GM12878 (cell line): Measurements from ENCODE around the gene RNFT2. TPM values are rescaled to one million over a fixed set of nuclear protein-coding genes. Genes with fewer than 3 reads are reported as not detected.

Experiments used
- ATAC-seq: fragments of 200-7000 bp; cut with Tn5 transposase; 3 replicates; pipeline ENCODE4 v1.9.1; 2020; ENCODE audit warnings: mild to moderate bottlenecking, moderate library complexity
- BruUV-seq: library from RNA; stranded (reverse); fragments of 400-500 nt; replicated peaks from 2 replicates; lab custom pipeline; 2021; lab: Mats Ljungman, UMichigan
- CTCF ChIA-PET: fragments of 300-600 bp; sonication (Branson Sonifier 250); formaldehyde crosslinking; extraction: SDS; loops from one replicate; lab custom pipeline; 2021; ENCODE audit warnings: inconsistent platforms; lab: Yijun Ruan, JAX
- POLR2A ChIA-PET: fragments of 350-600 bp; formaldehyde crosslinking; extraction: SDS; loops from one replicate; lab custom pipeline; 2021; ENCODE audit warnings: inconsistent platforms; lab: Charles Lee
- RAD21 ChIA-PET: fragments of 300-600 bp; sonication (Branson Sonifier 250); formaldehyde crosslinking; loops from one replicate; lab custom pipeline; 2023; ENCODE audit warnings: antibody characterized with exemption; ENCODE audit not compliant: unreplicated experiment; lab: Charles Lee
- SMC1A ChIA-PET: fragments of 300-600 bp; sonication (Branson Sonifier 250); formaldehyde crosslinking; loops from one replicate; lab custom pipeline; 2023; ENCODE audit not compliant: unreplicated experiment, uncharacterized antibody; lab: Charles Lee
- DNase-seq: peaks from one replicate; pipeline ENCODE4 v3.0.0-alpha.2; 2011; ENCODE audit warnings: low read depth, low spot score
- FAIRE-seq: peaks from 3 replicates; lab custom pipeline; 2011; peaks lifted over from hg19 to GRCh38; lab: Jason Lieb, UNC
- H2AFZ ChIP-seq: 2 replicates; pipeline ENCODE4 v1.6.0; 2011; ENCODE audit warnings: low read depth, low read length, control low read depth; ENCODE audit not compliant: control insufficient read depth
- H3K27ac ChIP-seq: 2 replicates; pipeline ENCODE4 v1.5.1; 2011; ENCODE audit warnings: control low read depth; ENCODE audit not compliant: control insufficient read depth, insufficient read depth
- H3K27me3 ChIP-seq, 2 experiments: replicated peaks in 1 of 2; 2 replicates each; pipeline versions ENCODE4 v1.6.0 to v1.6.1; 2011; ENCODE audit warnings: low read length in 1 of 2; ENCODE audit not compliant: control insufficient read depth in 2 of 2, insufficient read depth in 2 of 2
- H3K36me3 ChIP-seq, 2 experiments: 2 replicates each; pipeline ENCODE4 v1.5.1; 2011; ENCODE audit warnings: low read length in 1 of 2; ENCODE audit not compliant: control insufficient read depth in 2 of 2, insufficient read depth in 2 of 2
- H3K4me1 ChIP-seq: 2 replicates; pipeline ENCODE4 v1.6.1; 2011; ENCODE audit warnings: mild to moderate bottlenecking, low read length, moderate library complexity, mixed read lengths; ENCODE audit not compliant: control insufficient read depth, insufficient read depth
- H3K4me2 ChIP-seq: 2 replicates; pipeline ENCODE4 v1.6.0; 2011; ENCODE audit warnings: control low read depth; ENCODE audit not compliant: control insufficient read depth, insufficient read depth
- H3K4me3 ChIP-seq: fragments of 200-600 bp; sonication (generic); 2 replicates; pipeline ENCODE4 v1.5.1; 2016
- H3K79me2 ChIP-seq: 2 replicates; pipeline ENCODE4 v1.6.0; 2011; ENCODE audit warnings: low read length; ENCODE audit not compliant: control insufficient read depth, insufficient read depth
- H3K9ac ChIP-seq: 2 replicates; pipeline ENCODE4 v1.8.0; 2011; ENCODE audit warnings: low read length, control low read depth, mixed read lengths; ENCODE audit not compliant: control insufficient read depth, insufficient read depth
- H3K9me3 ChIP-seq: replicated peaks from 3 replicates; pipeline ENCODE4 v1.5.1; 2011; ENCODE audit warnings: mild to moderate bottlenecking, low read length; ENCODE audit not compliant: control insufficient read depth, insufficient read depth
- H4K20me1 ChIP-seq: 2 replicates; pipeline ENCODE4 v1.6.0; 2011; ENCODE audit not compliant: control insufficient read depth, insufficient read depth
- BACH1 ChIP-seq: fragments of 450-650 bp; IDR thresholded peaks from 2 replicates; pipeline ENCODE4 v1.6.1; 2017; ENCODE audit warnings: mild to moderate bottlenecking, borderline replicate concordance
- BCL11A ChIP-seq: IDR thresholded peaks from 2 replicates; pipeline ENCODE4 v1.6.1; 2011; ENCODE audit warnings: low read depth, low read length
- DPF2 ChIP-seq: fragments of 450-650 bp; IDR thresholded peaks from 2 replicates; pipeline ENCODE4 v1.6.1; 2017; ENCODE audit warnings: mild to moderate bottlenecking
- HCFC1 ChIP-seq: fragments of 150-350 bp; IDR thresholded peaks from 2 replicates; pipeline ENCODE4 v1.6.1; 2014; ENCODE audit warnings: low read length
- HDAC2 ChIP-seq: fragments of 200-600 bp; sonication (generic); IDR thresholded peaks from 2 replicates; pipeline ENCODE4 v1.6.1; 2017
- IRF4 ChIP-seq: IDR thresholded peaks from 2 replicates; pipeline ENCODE4 v1.6.1; 2011; ENCODE audit warnings: low read depth, low read length
- NKRF ChIP-seq: fragments of 450-650 bp; conservative IDR thresholded peaks from 2 replicates; pipeline ENCODE4 v1.6.1; 2017; ENCODE audit warnings: mild to moderate bottlenecking, moderate library complexity
- RELB ChIP-seq: fragments of 450-650 bp; IDR thresholded peaks from 2 replicates; pipeline ENCODE4 v1.6.1; 2017; ENCODE audit warnings: low read depth, mild to moderate bottlenecking, moderate library complexity
- STAT1 ChIP-seq: fragments of 450-650 bp; conservative IDR thresholded peaks from 2 replicates; pipeline ENCODE4 v1.6.1; 2014; ENCODE audit warnings: antibody characterized with exemption, mild to moderate bottlenecking
- SUPT20H ChIP-seq: IDR thresholded peaks from 2 replicates; pipeline ENCODE4 v1.6.1; 2011; ENCODE audit warnings: low read depth, mild to moderate bottlenecking, low read length, moderate library complexity, borderline replicate concordance; ENCODE audit not compliant: control insufficient read depth
- TCF12 ChIP-seq: IDR thresholded peaks from 2 replicates; pipeline ENCODE4 v1.6.1; 2011; ENCODE audit warnings: low read depth, mild to moderate bottlenecking, low read length
- YBX1 ChIP-seq: fragments of 450-650 bp; IDR thresholded peaks from 2 replicates; pipeline ENCODE4 v1.6.1; 2016; ENCODE audit warnings: antibody characterized with exemption
- ZNF217 ChIP-seq: fragments of 450-650 bp; IDR thresholded peaks from 2 replicates; pipeline ENCODE4 v1.6.1; 2017; ENCODE audit warnings: antibody characterized with exemption, mild to moderate bottlenecking
- WGBS: methylation state at CpG from one replicate; pipeline ENCODE4 v1.1.6; 2016; ENCODE audit warnings: low lambda C conversion rate; ENCODE audit not compliant: insufficient replicate concordance, insufficient coverage; ENCODE audit errors: missing lambda C conversion rate; 5-methylcytosine and 5-hydroxymethylcytosine counted together
- in situ Hi-C: fragments of 300-500 bp; cut with MboI; formaldehyde crosslinking; loops from 9 replicates; pipeline ENCODE4 v1.14.3; 2018; ENCODE audit warnings: mixed read lengths
- intact Hi-C: fragments of 100-400 bp; cut with micrococcal nuclease; formaldehyde crosslinking; loops from one replicate; pipeline ENCODE4 v1.14.2; 2022; ENCODE audit not compliant: unreplicated experiment
- polyA plus RNA-seq, 11 experiments: library from polyadenylated mRNA; depleted of rRNA in 4 of 11; unstranded in 6 of 11; stranded (reverse) in 5 of 11; fragments of >200 nt; fragmentation: Nextera tagmentation in 4 of 11; fragmentation: Illumina TruSeq in 1 of 11; extraction: Ambion mirVana in 4 of 11; extraction: Trizol in 1 of 11; gene quantifications; 1 replicate in 1 of 11; 2 replicates in 10 of 11; pipeline versions ENCODE4 v1.2.1 to v1.2.3, GENCODE V29; 2011 to 2016; ENCODE audit warnings: inconsistent platforms in 2 of 11, missing spikeins in 2 of 11, low read depth in 1 of 11
- total RNA-seq, 4 experiments: library from RNA; depleted of rRNA in 3 of 4; stranded (reverse); fragments of >200 nt in 3 of 4; fragmentation: Illumina TruSeq in 1 of 4; extraction: Trizol in 1 of 4; gene quantifications; 2 replicates each; pipeline versions ENCODE4 v1.2.1 to v1.2.3, GENCODE V29; 2013 to 2021
- TF ChIP-seq, protein P1 (sequence below), 3 experiments: IDR thresholded peaks in 2 of 3; conservative IDR thresholded peaks in 1 of 3; 2 replicates each; pipeline ENCODE4 v1.5.1; 2011; ENCODE audit warnings: low read depth in 3 of 3, low read length in 3 of 3, mild to moderate bottlenecking in 3 of 3, control low read depth in 2 of 3, moderate library complexity in 2 of 3, inconsistent platforms in 1 of 3, mixed read lengths in 1 of 3; ENCODE audit not compliant: control insufficient read depth in 2 of 3, insufficient read depth in 1 of 3; ENCODE audit errors: extremely low read depth in 1 of 3

Gene RNFT2
- total and polyA plus RNA-seq, 10 of the 15 experiments (the other 5 are each of a cell fraction or from before 2014, with no cell fraction given) = 2.5 to 17.3 (median 9.7) TPM

- ATAC-seq = no peak
- Histone ChIP-seq H3K4me2 (no peak overlapping the region), H3K27me3 (no peaks in the 10 kb centered on the region), H3K9ac (no peak overlapping the region), H3K27ac (no peak overlapping the region), H3K4me3 (no peak overlapping the region), H3K36me3 (peaks cover 4 to 9% of the 10 kb centered on the region in 2 experiments; a peak in 3 of 4 replicates), H4K20me1 (no peaks in the 10 kb centered on the region), H3K4me1 (no peaks in the 10 kb centered on the region), H3K9me3 (no peaks in the 10 kb centered on the region), H3K79me2 (no peaks in the 10 kb centered on the region), H2AFZ (no peak overlapping the region)
- BruUV-seq = no TSS peak
- TF ChIP-seq BACH1 = no peak
- TF ChIP-seq, protein P1, sequence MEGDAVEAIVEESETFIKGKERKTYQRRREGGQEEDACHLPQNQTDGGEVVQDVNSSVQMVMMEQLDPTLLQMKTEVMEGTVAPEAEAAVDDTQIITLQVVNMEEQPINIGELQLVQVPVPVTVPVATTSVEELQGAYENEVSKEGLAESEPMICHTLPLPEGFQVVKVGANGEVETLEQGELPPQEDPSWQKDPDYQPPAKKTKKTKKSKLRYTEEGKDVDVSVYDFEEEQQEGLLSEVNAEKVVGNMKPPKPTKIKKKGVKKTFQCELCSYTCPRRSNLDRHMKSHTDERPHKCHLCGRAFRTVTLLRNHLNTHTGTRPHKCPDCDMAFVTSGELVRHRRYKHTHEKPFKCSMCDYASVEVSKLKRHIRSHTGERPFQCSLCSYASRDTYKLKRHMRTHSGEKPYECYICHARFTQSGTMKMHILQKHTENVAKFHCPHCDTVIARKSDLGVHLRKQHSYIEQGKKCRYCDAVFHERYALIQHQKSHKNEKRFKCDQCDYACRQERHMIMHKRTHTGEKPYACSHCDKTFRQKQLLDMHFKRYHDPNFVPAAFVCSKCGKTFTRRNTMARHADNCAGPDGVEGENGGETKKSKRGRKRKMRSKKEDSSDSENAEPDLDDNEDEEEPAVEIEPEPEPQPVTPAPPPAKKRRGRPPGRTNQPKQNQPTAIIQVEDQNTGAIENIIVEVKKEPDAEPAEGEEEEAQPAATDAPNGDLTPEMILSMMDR (IDR thresholded peaks at IDR 0.05 in 2 of 3, conservative IDR thresholded peaks at IDR 0.05 in 1 of 3; ENCODE audit: control insufficient read depth in 2 of 3, extremely low read depth in 1 of 3, insufficient read depth in 1 of 3, low read depth in 3 of 3, low read length in 3 of 3) = no peak
- TF ChIP-seq ZNF217 = no peak
- ChIA-PET POLR2A (no interaction called here), SMC1A (no interaction called here), RAD21 (no interaction called here), CTCF (no interaction called here)
- intact Hi-C loops (no loop called here), in situ Hi-C loops (no loop called here)
- 81% methylated on average over 2 of the region's 2 CpGs for WGBS
- no peak for DNase-seq
- no peak for FAIRE-seq
Observed at GRCh38 chr12:116779597-116779996, 41.5 kb downstream of the RNFT2 start.

DNA sequence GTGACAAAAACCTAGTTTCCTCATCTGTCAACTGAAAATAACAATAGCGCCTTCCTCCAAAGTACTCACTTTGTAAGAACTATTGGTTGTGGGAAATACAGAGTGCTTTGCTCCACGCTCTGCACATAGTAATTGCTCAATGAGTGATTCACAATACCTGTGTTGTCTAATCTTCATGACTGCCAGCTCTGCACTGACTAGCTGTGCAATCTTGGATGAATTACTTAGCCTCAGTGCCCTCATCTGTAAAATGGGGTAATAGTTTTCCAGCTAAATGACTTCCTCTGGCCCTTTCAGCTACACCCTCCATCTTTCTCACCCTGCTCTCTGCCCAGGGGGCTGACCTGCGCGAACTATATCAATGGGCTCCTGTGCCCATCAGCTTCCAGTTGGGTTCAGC lies 42.8 kb downstream of the RNFT2 start:
- H3K4me3 ChIP-seq = no peak overlapping the region
- POLR2A ChIA-PET = no interaction called here
- RAD21 ChIA-PET = no interaction called here
- CTCF ChIA-PET = interaction anchor here (0.7 kb wide), 1 partner anchor 22 kb away, joined by 3 read pairs; no protein-coding TSS in a partner anchor
- FAIRE-seq (no peak), DNase-seq (no peak), ATAC-seq (no peak)
- no peaks in the 10 kb centered on the region for H3K79me2 ChIP-seq
- in situ Hi-C loops (no loop called here), intact Hi-C loops (no loop called here)
- H2AFZ ChIP-seq = no peak overlapping the region
- SMC1A ChIA-PET = interaction anchor here (1.0 kb wide), 1 partner anchor 55 kb away, joined by 3 read pairs; no protein-coding TSS in a partner anchor
- H3K27me3 ChIP-seq = no peaks in the 10 kb centered on the region
- peaks cover 4 to 9% of the 10 kb centered on the region in 2 experiments; a peak in 3 of 4 replicates for H3K36me3 ChIP-seq
- no peak overlapping the region for H3K4me2 ChIP-seq
- no peaks in the 10 kb centered on the region for H3K9me3 ChIP-seq
- no peak overlapping the region for H3K9ac ChIP-seq
- H3K27ac ChIP-seq = no peak overlapping the region
- BruUV-seq = no TSS peak
- no peaks in the 10 kb centered on the region for H3K4me1 ChIP-seq
- no peaks in the 10 kb centered on the region for H4K20me1 ChIP-seq
- WGBS = 69% methylated on average over 4 of the region's 4 CpGs
- no peak for TF ChIP-seq HCFC1
- TF ChIP-seq TCF12 = no peak
- no peak for TF ChIP-seq HDAC2
- TF ChIP-seq NKRF = no peak
- no peak for TF ChIP-seq STAT1
- TF ChIP-seq IRF4 = no peak
- TF ChIP-seq RELB = no peak
- no peak for TF ChIP-seq YBX1
- no peak for TF ChIP-seq BCL11A
- TF ChIP-seq DPF2 = no peak
- TF ChIP-seq SUPT20H = no peak
